Ovary (tissue), 3 donors: Measurements from ENCODE around the gene SHISA4.

ENCODE experiments used
- CTCF ChIP-seq, 3 donors: fragments of 450-650 bp in 2 of 3; fragments of 200-600 bp in 1 of 3; IDR thresholded peaks; one replicate each; pipeline versions ENCODE4 v1.5.1 to v1.8.0; 2016 to 2022; ENCODE audit warnings: antibody characterized with exemption in 3 of 3, mild to moderate bottlenecking in 1 of 3
- EP300 ChIP-seq: sonication (generic); formaldehyde crosslinking; IDR thresholded peaks from one replicate; pipeline ENCODE4 v1.6.1; 2017; ENCODE audit warnings: antibody characterized with exemption
- POLR2A ChIP-seq: fragments of 450-650 bp; IDR thresholded peaks from one replicate; pipeline ENCODE4 v1.6.1; 2017; ENCODE audit warnings: antibody characterized with exemption, mild to moderate bottlenecking, moderate library complexity
- donor health status: DM: no; HTN: no; CAD: no.

GRCh38 chr1:201916649-201917249 is 28.1 kb downstream of the SHISA4 start:
- TF ChIP-seq POLR2A (no peak), CTCF (IDR thresholded peaks at IDR 0.05) (no peak), EP300 (no peak)
